ENCODE measurements around the gene GPR132.

GPR132 gene

GRCh38 chr14:105018414-105018813 is 46.8 kb downstream of the GPR132 start:
- no peaks in the 10 kb centered on the region for H3K27me3 ChIP-seq (ENCODE audit: control insufficient read depth, insufficient read depth, low read length)
- H3K4me1 ChIP-seq (ENCODE audit: control insufficient read depth, low read depth, low read length) = peaks cover 24% of the 10 kb centered on the region
- H3K9ac ChIP-seq (ENCODE audit: low read length) = no peak overlapping the region
- H3K27ac ChIP-seq (ENCODE audit: low read length) = no peak overlapping the region
- H3K9me3 ChIP-seq (ENCODE audit: control insufficient read depth, low read depth, low read length) = no peaks in the 10 kb centered on the region
- no peaks in the 10 kb centered on the region for H3K36me3 ChIP-seq (ENCODE audit: control insufficient read depth, low read depth, low read length)
- no peak overlapping the region for H3K4me3 ChIP-seq (ENCODE audit: low read length)

GRCh38 chr14:105015905-105016304 is 49.3 kb downstream of the GPR132 start:
- H3K27ac ChIP-seq (ENCODE audit: low read length) = no peak overlapping the region
- H3K4me3 ChIP-seq (ENCODE audit: low read length) = no peak overlapping the region
- H3K27me3 ChIP-seq (ENCODE audit: control insufficient read depth, insufficient read depth, low read length) = no peaks in the 10 kb centered on the region
- no peak overlapping the region for H3K9ac ChIP-seq (ENCODE audit: low read length)
- H3K36me3 ChIP-seq (ENCODE audit: control insufficient read depth, low read depth, low read length) = peaks cover 9% of the 10 kb centered on the region
- no peaks in the 10 kb centered on the region for H3K9me3 ChIP-seq (ENCODE audit: control insufficient read depth, low read depth, low read length)
- H3K4me1 ChIP-seq (ENCODE audit: control insufficient read depth, low read depth, low read length) = peaks cover 24% of the 10 kb centered on the region

- H3K9ac ChIP-seq (ENCODE audit: low read length) = no peak overlapping the region
- H3K4me3 ChIP-seq (ENCODE audit: low read length) = no peak overlapping the region
- no peaks in the 10 kb centered on the region for H3K9me3 ChIP-seq (ENCODE audit: control insufficient read depth, low read depth, low read length)
- no peak overlapping the region for H3K27ac ChIP-seq (ENCODE audit: low read length)
- peaks cover 15% of the 10 kb centered on the region for H3K36me3 ChIP-seq (ENCODE audit: control insufficient read depth, low read depth, low read length)
- peaks cover 24% of the 10 kb centered on the region for H3K4me1 ChIP-seq (ENCODE audit: control insufficient read depth, low read depth, low read length)
- no peaks in the 10 kb centered on the region for H3K27me3 ChIP-seq (ENCODE audit: control insufficient read depth, insufficient read depth, low read length)
Observed at GRCh38 chr14:105015242-105015641, 50.0 kb downstream of the GPR132 start.

- Histone ChIP-seq H3K4me1 (ENCODE audit: control insufficient read depth, low read depth, low read length) (peaks cover 24% of the 10 kb centered on the region), H3K9me3 (ENCODE audit: control insufficient read depth, low read depth, low read length) (no peaks in the 10 kb centered on the region), H3K9ac (ENCODE audit: low read length) (no peak overlapping the region), H3K4me3 (ENCODE audit: low read length) (no peak overlapping the region), H3K36me3 (ENCODE audit: control insufficient read depth, low read depth, low read length) (peaks cover 21% of the 10 kb centered on the region), H3K27me3 (ENCODE audit: control insufficient read depth, insufficient read depth, low read length) (no peaks in the 10 kb centered on the region), H3K27ac (ENCODE audit: low read length) (no peak overlapping the region)
Observed at GRCh38 chr14:105014631-105015030, 50.6 kb downstream of the GPR132 start.

- Histone ChIP-seq H3K36me3 (ENCODE audit: control insufficient read depth, low read depth, low read length) (peaks cover 27% of the 10 kb centered on the region), H3K4me1 (ENCODE audit: control insufficient read depth, low read depth, low read length) (peaks cover 18% of the 10 kb centered on the region), H3K9ac (ENCODE audit: low read length) (no peak overlapping the region), H3K4me3 (ENCODE audit: low read length) (no peak overlapping the region), H3K27ac (ENCODE audit: low read length) (no peak overlapping the region), H3K9me3 (ENCODE audit: control insufficient read depth, low read depth, low read length) (no peaks in the 10 kb centered on the region), H3K27me3 (ENCODE audit: control insufficient read depth, insufficient read depth, low read length) (no peaks in the 10 kb centered on the region)
Observed at GRCh38 chr14:105014032-105014431, 51.2 kb downstream of the GPR132 start.

GRCh38 chr14:105013150-105013785 is 52.0 kb downstream of the GPR132 start:
- Histone ChIP-seq H3K36me3 (ENCODE audit: control insufficient read depth, low read depth, low read length) (peaks cover 28% of the 10 kb centered on the region), H3K27ac (ENCODE audit: low read length) (no peak overlapping the region), H3K9me3 (ENCODE audit: control insufficient read depth, low read depth, low read length) (no peaks in the 10 kb centered on the region), H3K9ac (ENCODE audit: low read length) (no peak overlapping the region), H3K4me3 (ENCODE audit: low read length) (no peak overlapping the region), H3K27me3 (ENCODE audit: control insufficient read depth, insufficient read depth, low read length) (no peaks in the 10 kb centered on the region), H3K4me1 (ENCODE audit: control insufficient read depth, low read depth, low read length) (peaks cover 17% of the 10 kb centered on the region)

GRCh38 chr14:105012171-105012985 is 52.9 kb downstream of the GPR132 start:
- H3K9me3 ChIP-seq (ENCODE audit: control insufficient read depth, low read depth, low read length) = no peaks in the 10 kb centered on the region
- H3K27me3 ChIP-seq (ENCODE audit: control insufficient read depth, insufficient read depth, low read length) = no peaks in the 10 kb centered on the region
- H3K4me1 ChIP-seq (ENCODE audit: control insufficient read depth, low read depth, low read length) = peaks cover 11% of the 10 kb centered on the region
- H3K9ac ChIP-seq (ENCODE audit: low read length) = no peak overlapping the region
- no peak overlapping the region for H3K27ac ChIP-seq (ENCODE audit: low read length)
- peaks cover 32% of the 10 kb centered on the region for H3K36me3 ChIP-seq (ENCODE audit: control insufficient read depth, low read depth, low read length)
- H3K4me3 ChIP-seq (ENCODE audit: low read length) = no peak overlapping the region

- H3K36me3 ChIP-seq (ENCODE audit: control insufficient read depth, low read depth, low read length) = peaks cover 35% of the 10 kb centered on the region
- H3K27me3 ChIP-seq (ENCODE audit: control insufficient read depth, insufficient read depth, low read length) = no peaks in the 10 kb centered on the region
- H3K4me1 ChIP-seq (ENCODE audit: control insufficient read depth, low read depth, low read length) = peaks cover 8% of the 10 kb centered on the region
- no peak overlapping the region for H3K9ac ChIP-seq (ENCODE audit: low read length)
- no peaks in the 10 kb centered on the region for H3K9me3 ChIP-seq (ENCODE audit: control insufficient read depth, low read depth, low read length)
- no peak overlapping the region for H3K4me3 ChIP-seq (ENCODE audit: low read length)
- no peak overlapping the region for H3K27ac ChIP-seq (ENCODE audit: low read length)
Observed at GRCh38 chr14:105011312-105011990, 53.8 kb downstream of the GPR132 start.

GRCh38 chr14:105010891-105011291 is 54.3 kb downstream of the GPR132 start:
- H3K36me3 ChIP-seq (ENCODE audit: control insufficient read depth, low read depth, low read length) = peaks cover 35% of the 10 kb centered on the region
- no peaks in the 10 kb centered on the region for H3K9me3 ChIP-seq (ENCODE audit: control insufficient read depth, low read depth, low read length)
- H3K27ac ChIP-seq (ENCODE audit: low read length) = no peak overlapping the region
- no peaks in the 10 kb centered on the region for H3K27me3 ChIP-seq (ENCODE audit: control insufficient read depth, insufficient read depth, low read length)
- no peak overlapping the region for H3K4me3 ChIP-seq (ENCODE audit: low read length)
- H3K4me1 ChIP-seq (ENCODE audit: control insufficient read depth, low read depth, low read length) = peaks cover 8% of the 10 kb centered on the region
- no peak overlapping the region for H3K9ac ChIP-seq (ENCODE audit: low read length)

GRCh38 chr14:105010106-105010505 is 55.1 kb downstream of the GPR132 start:
- H3K4me3 ChIP-seq (ENCODE audit: low read length) = no peak overlapping the region
- H3K9me3 ChIP-seq (ENCODE audit: control insufficient read depth, low read depth, low read length) = no peaks in the 10 kb centered on the region
- peaks cover 35% of the 10 kb centered on the region for H3K36me3 ChIP-seq (ENCODE audit: control insufficient read depth, low read depth, low read length)
- H3K9ac ChIP-seq (ENCODE audit: low read length) = no peak overlapping the region
- no peaks in the 10 kb centered on the region for H3K27me3 ChIP-seq (ENCODE audit: control insufficient read depth, insufficient read depth, low read length)
- H3K27ac ChIP-seq (ENCODE audit: low read length) = no peak overlapping the region
- H3K4me1 ChIP-seq (ENCODE audit: control insufficient read depth, low read depth, low read length) = peaks cover 5% of the 10 kb centered on the region

- H3K9me3 ChIP-seq (ENCODE audit: control insufficient read depth, low read depth, low read length) = no peaks in the 10 kb centered on the region
- H3K4me3 ChIP-seq (ENCODE audit: low read length) = no peak overlapping the region
- peaks cover 35% of the 10 kb centered on the region for H3K36me3 ChIP-seq (ENCODE audit: control insufficient read depth, low read depth, low read length)
- no peak overlapping the region for H3K9ac ChIP-seq (ENCODE audit: low read length)
- H3K4me1 ChIP-seq (ENCODE audit: control insufficient read depth, low read depth, low read length) = no peaks in the 10 kb centered on the region
- no peaks in the 10 kb centered on the region for H3K27me3 ChIP-seq (ENCODE audit: control insufficient read depth, insufficient read depth, low read length)
- H3K27ac ChIP-seq (ENCODE audit: low read length) = no peak overlapping the region
Observed at GRCh38 chr14:105007593-105008264, 57.5 kb downstream of the GPR132 start.
